ENCODE measurements around the gene BPI. TPM values are rescaled to one million over a fixed set of nuclear protein-coding genes. Genes with fewer than 3 reads are reported as not detected.
A peak's percentile ranks its signal among the peaks of the same experiment; 100 is the strongest.

BPI gene
- total RNA-seq, 1 donor from 2014 or later = not detected

GRCh38 chr20:38369389-38369788 lies 65.4 kb downstream of the BPI start:
- Histone ChIP-seq H3K9ac (no peak overlapping the region), H2AFZ (replicated peaks) (peak overlapping the region; percentile 91), H3K79me2 (ENCODE audit: low read depth) (no peaks in the 10 kb centered on the region), H3K27ac (no peak overlapping the region), H3F3A (ENCODE audit: low read depth) (no peaks in the 10 kb centered on the region), H3K4me1 (no peaks in the 10 kb centered on the region), H3K4me3 (no peak overlapping the region), H3K36me3 (no peaks in the 10 kb centered on the region), H3K27me3 (no peaks in the 10 kb centered on the region), H3K9me3 (ENCODE audit: low read depth) (no peaks in the 10 kb centered on the region), H4K20me1 (ENCODE audit: low read depth) (no peaks in the 10 kb centered on the region), H3K4me2 (no peak overlapping the region)
- Mint-ChIP-seq H3K36me3 (no peaks in the 10 kb centered on the region), H3K4me1 (no peaks in the 10 kb centered on the region), H3K9me3 (no peaks in the 10 kb centered on the region), H3K27me3 (ENCODE audit: insufficient read depth, low read depth) (peaks cover 2% of the 10 kb centered on the region), H3K27ac (no peak overlapping the region), H3K4me3 (peak overlapping the region; percentile 34)
- TF ChIP-seq EZH2 (IDR thresholded peaks at IDR 0.05) = no peak
- no peak for TF ChIP-seq CTCF (IDR thresholded peaks at IDR 0.05)
- TF ChIP-seq EZH2phosphoT487 (IDR thresholded peaks at IDR 0.05) = no peak
- peak; percentile 21 for DNase-seq (ENCODE audit: low spot score)

- H3K4me3 ChIP-seq = no peak overlapping the region
- no peaks in the 10 kb centered on the region for H3K27me3 ChIP-seq
- H3K79me2 ChIP-seq (ENCODE audit: low read depth) = no peaks in the 10 kb centered on the region
- no peaks in the 10 kb centered on the region for H4K20me1 ChIP-seq (ENCODE audit: low read depth)
- H3K4me1 ChIP-seq = no peaks in the 10 kb centered on the region
- H2AFZ ChIP-seq (replicated peaks) = no peak overlapping the region
- H3K27me3 Mint-ChIP-seq (ENCODE audit: insufficient read depth, low read depth) = peaks cover 9% of the 10 kb centered on the region
- no peak overlapping the region for H3K9ac ChIP-seq
- H3K36me3 Mint-ChIP-seq = no peaks in the 10 kb centered on the region
- no peak for TF ChIP-seq EZH2 (IDR thresholded peaks at IDR 0.05)
- TF ChIP-seq EZH2phosphoT487 (IDR thresholded peaks at IDR 0.05) = no peak
- TF ChIP-seq CTCF (IDR thresholded peaks at IDR 0.05) = no peak
- H3K36me3 ChIP-seq = no peaks in the 10 kb centered on the region
- no peak overlapping the region for H3K4me2 ChIP-seq
- H3K9me3 Mint-ChIP-seq = no peaks in the 10 kb centered on the region
- H3K4me3 Mint-ChIP-seq = no peak overlapping the region
- H3F3A ChIP-seq (ENCODE audit: low read depth) = no peaks in the 10 kb centered on the region
- no peaks in the 10 kb centered on the region for H3K4me1 Mint-ChIP-seq
- no peak overlapping the region for H3K27ac Mint-ChIP-seq
- no peak for DNase-seq (ENCODE audit: low spot score)
- no peaks in the 10 kb centered on the region for H3K9me3 ChIP-seq (ENCODE audit: low read depth)
- H3K27ac ChIP-seq = no peak overlapping the region
These were observed 68.8 kb downstream of the BPI start for GRCh38 chr20:38372806-38373205.

GRCh38 chr20:38373231-38373867 lies 69.4 kb downstream of the BPI start:
- H3K27ac ChIP-seq = no peak overlapping the region
- H3K4me1 ChIP-seq = no peaks in the 10 kb centered on the region
- H3K36me3 ChIP-seq = no peaks in the 10 kb centered on the region
- Mint-ChIP-seq H3K9me3 (no peaks in the 10 kb centered on the region), H3K27ac (no peak overlapping the region), H3K36me3 (no peaks in the 10 kb centered on the region), H3K4me3 (no peak overlapping the region), H3K27me3 (ENCODE audit: insufficient read depth, low read depth) (peaks cover 11% of the 10 kb centered on the region), H3K4me1 (no peaks in the 10 kb centered on the region)
- no peak overlapping the region for H3K4me3 ChIP-seq
- no peaks in the 10 kb centered on the region for H3K9me3 ChIP-seq (ENCODE audit: low read depth)
- no peak overlapping the region for H3K9ac ChIP-seq
- no peaks in the 10 kb centered on the region for H3K27me3 ChIP-seq
- TF ChIP-seq CTCF (IDR thresholded peaks at IDR 0.05) (no peak), EZH2phosphoT487 (IDR thresholded peaks at IDR 0.05) (no peak), EZH2 (IDR thresholded peaks at IDR 0.05) (no peak)
- H4K20me1 ChIP-seq (ENCODE audit: low read depth) = no peaks in the 10 kb centered on the region
- no peak overlapping the region for H3K4me2 ChIP-seq
- no peak overlapping the region for H2AFZ ChIP-seq (replicated peaks)
- H3K79me2 ChIP-seq (ENCODE audit: low read depth) = no peaks in the 10 kb centered on the region
- DNase-seq (ENCODE audit: low spot score) = no peak
- H3F3A ChIP-seq (ENCODE audit: low read depth) = no peaks in the 10 kb centered on the region
